ENCODE results near the gene STX8.
A peak's percentile ranks its signal among the peaks of the same experiment; 100 is the strongest.
"Not testable (repeated sequence)": the region's sequence is repeated elsewhere in the genome, so short reads cannot be mapped to it uniquely, and the experiment has no call there.

Gene STX8, protein sequence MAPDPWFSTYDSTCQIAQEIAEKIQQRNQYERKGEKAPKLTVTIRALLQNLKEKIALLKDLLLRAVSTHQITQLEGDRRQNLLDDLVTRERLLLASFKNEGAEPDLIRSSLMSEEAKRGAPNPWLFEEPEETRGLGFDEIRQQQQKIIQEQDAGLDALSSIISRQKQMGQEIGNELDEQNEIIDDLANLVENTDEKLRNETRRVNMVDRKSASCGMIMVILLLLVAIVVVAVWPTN

GRCh38 chr17:9575381-9576101, at the start of gene STX8:
Gene STX8, minus strand, starts transcription at chr17:9575820. Its CDS starts 12 bp downstream, at chr17:9575808.
- DNase-seq (ENCODE audit: low read depth) = peak; percentile 75

GRCh38 chr17:9622961-9623360, 47.3 kb upstream of the STX8 start:
- no peak for DNase-seq (ENCODE audit: low read depth)

- DNase-seq (ENCODE audit: low read depth) = no peak
These were observed 39.9 kb upstream of the STX8 start for GRCh38 chr17:9615486-9615885.

DNA sequence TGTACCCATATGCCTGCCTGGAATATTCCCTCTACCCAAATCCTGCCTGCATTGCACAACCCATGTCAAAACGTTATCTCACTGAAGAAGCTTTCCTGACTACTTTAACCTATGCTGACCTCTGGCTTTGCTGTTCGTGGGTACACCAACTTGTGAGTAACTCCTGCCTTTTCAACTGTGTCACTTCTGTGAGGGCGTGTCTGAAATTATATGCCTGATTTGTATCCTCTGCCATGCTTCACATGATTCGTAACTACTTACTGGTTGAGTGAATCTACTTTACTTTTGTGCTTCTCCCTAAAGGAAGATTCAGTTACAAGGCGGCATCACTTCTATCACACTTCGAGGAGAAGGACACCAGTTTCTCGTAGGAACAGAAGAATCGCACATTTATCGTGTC, 36.4 kb upstream of the STX8 start:
- DNase-seq (ENCODE audit: low read depth) = no peak

DNA sequence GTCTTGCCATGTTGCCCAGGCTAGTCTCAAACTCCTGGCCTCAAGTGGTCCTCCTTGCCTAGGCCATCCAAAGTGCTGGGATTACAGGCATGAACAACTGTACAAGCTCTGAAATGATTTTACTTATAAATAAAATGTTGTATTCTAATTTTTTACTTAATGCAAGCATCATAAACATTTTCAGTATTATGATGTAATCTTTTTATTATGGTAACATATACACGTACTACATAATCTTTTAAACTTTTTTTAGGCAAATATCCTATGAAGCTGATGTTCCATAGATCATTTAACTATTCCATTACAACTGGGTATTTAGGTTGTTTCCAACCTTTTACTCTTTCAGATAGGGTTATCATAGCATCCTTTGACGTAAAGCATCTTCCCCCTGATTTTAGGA, 35.9 kb upstream of the STX8 start:
- DNase-seq (ENCODE audit: low read depth) = no peak

DNA sequence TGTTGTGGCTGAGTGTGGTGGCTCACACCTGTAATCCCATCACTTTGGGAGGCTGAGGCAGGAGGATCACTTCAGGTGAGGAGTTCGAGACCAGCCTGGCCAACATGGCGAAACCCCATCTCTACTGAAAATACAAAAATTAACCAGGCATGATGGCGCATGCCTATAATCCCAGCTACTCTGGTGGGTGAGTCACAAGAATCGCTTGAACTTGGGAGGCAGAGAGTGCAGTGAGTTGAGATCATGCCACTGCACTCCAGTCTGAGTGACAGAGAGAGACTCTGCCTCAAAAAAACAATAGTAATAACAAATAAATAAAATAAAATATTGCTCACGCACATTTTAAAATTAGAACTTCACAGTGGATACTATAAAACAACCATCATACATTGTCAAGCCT, 31.4 kb upstream of the STX8 start:
- not testable (repeated sequence) for DNase-seq (ENCODE audit: low read depth)

DNA sequence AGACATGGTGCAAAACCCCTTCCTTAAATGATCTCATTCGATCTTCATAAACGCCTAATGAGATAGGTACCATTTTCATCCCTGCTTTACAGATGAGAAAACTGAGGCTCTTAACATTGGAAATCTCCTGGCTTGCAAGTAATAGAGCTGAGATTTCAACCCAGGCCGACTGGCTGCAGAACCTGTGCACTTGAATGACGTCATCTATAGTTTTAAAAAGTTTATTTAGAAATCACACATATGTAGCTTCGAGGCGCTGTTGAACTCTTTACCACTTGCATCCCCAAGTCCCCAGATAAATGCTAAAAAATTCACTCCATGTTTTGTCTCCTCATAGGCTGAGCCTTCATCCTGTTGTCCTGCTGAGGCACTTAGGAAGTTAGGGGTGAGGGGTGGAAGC, 30.8 kb upstream of the STX8 start:
- DNase-seq (ENCODE audit: low read depth) = no peak

- DNase-seq (ENCODE audit: low read depth) = not testable (repeated sequence)
These were observed 29.0 kb upstream of the STX8 start for GRCh38 chr17:9604583-9604982.

DNA sequence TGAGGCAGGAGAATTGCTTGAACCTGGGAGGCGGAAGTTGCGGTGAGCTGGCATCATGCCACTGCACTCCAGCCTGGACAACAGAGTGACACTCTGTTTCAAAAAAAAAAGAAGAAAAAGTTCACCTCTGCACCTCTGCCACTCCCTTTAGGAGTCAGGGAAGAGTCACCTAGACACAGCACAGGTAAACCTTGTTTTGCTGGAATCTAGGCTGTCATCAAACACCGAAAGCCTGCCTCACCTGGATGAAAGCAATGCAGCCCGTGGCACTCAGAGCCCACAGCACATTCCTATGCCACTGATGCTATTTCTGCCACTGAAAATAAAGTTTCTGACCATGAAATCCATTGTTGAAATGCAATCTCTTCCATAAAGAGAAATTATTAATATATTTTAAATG, 23.0 kb upstream of the STX8 start:
- DNase-seq (ENCODE audit: low read depth) = no peak

- DNase-seq (ENCODE audit: low read depth) = not testable (repeated sequence)
These were observed 22.0 kb upstream of the STX8 start for GRCh38 chr17:9597638-9598037.

- no peak for DNase-seq (ENCODE audit: low read depth)
These were observed 18.4 kb upstream of the STX8 start for GRCh38 chr17:9594065-9594464.

DNA sequence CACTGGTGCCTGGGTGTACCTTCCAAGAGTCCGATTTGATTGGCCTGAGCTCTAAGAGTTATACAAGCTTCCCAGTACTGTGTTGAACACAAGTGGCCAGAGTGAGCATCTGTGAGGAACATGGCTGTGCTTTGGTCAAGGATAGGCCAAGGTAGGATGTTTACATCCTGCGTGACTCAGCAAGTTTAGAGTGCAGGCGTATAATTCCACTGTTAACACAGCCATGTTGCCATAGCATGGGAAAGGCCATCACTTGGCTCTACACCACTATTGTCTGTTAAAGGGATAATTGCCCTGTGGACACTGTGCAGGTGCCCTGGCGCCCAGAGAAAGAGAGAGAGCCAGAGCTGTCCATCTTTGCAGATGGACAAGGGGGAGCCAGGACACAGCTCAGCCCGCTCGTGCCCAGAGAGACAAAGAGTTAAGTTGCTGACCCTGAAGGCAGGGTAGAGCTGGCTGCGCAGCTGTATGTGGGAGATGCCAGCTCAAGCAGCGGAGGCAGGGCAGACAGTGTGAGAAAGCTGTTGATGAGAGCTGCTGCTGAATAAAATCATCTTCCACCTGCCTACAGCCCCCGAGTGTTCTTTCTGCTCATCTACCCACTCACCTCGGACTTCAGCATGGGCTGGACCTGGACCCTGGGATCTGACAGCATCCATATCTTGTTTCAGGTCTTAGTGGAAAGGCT, 12.5 kb upstream of the STX8 start:
- no peak for DNase-seq (ENCODE audit: low read depth)

DNA sequence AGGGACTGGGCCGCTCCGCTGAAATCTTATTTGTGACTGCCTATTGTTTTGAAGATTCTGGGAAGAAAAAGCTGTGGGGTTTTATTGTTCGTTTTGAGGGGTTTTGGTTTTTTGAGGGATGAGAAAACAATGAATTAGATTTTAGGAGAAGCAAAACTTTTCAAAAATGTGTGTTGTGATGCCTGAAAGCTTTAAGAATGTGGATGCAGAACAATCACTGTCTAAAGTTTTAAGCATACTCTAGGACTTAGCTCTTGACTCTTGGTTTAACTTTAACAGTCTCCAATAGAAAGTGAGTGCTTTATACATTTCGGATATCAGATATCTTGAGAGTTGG, 1.7 kb upstream of the STX8 start:
- no peak for DNase-seq (ENCODE audit: low read depth)

DNA sequence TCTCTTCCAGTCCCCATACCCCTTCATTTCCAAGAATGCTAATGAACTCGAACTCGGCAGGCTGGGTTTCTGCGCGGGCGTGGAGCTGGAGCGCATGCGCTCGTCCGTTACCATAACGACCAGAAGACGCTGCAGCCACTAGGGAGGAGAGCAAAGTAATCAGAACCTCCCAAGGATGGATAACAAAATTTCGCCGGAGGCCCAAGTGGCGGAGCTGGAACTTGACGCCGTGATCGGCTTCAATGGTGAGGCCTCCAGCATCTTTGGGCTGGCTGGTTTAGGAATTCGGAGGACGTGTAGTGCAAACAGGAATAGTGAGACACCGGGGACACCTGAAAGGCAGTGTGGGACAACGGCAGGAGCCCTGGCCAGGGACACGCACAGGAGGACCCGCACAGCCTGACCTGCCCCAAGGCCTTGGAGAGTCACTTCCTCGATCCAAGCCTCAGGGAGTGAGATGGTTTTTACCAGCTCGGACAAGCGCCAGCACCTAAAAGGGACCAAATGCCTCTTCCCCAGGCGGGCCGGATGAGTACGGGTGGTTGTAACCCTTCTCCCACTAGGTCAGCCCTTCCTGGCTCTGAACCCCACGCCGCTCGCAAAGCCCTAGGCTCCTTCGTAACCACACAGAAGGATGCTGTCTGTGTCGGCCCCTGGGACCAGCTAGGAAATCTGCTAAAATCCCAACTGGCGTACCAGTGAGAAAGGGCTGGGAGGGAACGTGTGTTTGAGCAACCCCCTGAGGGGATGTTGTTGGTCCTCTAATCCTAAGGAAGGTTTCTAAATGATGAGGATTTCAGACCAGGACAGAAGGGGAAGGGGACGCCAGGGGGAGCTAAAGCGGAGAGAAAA, 1.1 kb upstream of the STX8 start, which contains the start of gene CFAP52:
TSS of gene CFAP52 (plus strand) at position 122 of the 852 bp plus-strand sequence. CDS start at position 176, 54 bp downstream.
- DNase-seq (ENCODE audit: low read depth) = peak; percentile 74

GRCh38 chr17:9571201-9571600, 4.4 kb downstream of the STX8 start:
- no peak for DNase-seq (ENCODE audit: low read depth)

GRCh38 chr17:9568957-9569588, 6.5 kb downstream of the STX8 start:
- DNase-seq (ENCODE audit: low read depth) = no peak

- no peak for DNase-seq (ENCODE audit: low read depth)
These were observed 7.6 kb downstream of the STX8 start for GRCh38 chr17:9568004-9568403.

GRCh38 chr17:9566739-9567138, 8.9 kb downstream of the STX8 start:
- not testable (repeated sequence) for DNase-seq (ENCODE audit: low read depth)

DNA sequence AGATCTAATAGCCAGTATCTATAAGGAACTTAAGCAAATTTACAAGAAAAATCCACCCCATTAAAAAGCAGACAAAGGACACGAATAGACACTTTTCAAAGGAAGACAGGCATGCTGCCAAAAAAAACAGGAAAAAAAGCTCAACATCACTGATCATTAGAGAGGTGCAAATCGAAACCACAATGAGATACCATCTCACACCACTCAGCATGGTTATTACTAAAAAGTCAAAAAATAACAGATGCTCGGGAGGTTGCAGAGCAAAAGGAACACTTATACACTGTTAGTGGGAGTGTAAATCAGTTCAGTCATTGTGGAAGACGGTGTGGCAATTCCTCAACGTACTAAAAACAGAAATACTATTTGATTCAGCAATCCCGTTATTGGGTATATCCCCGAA, 9.6 kb downstream of the STX8 start:
- no peak for DNase-seq (ENCODE audit: low read depth)

DNA sequence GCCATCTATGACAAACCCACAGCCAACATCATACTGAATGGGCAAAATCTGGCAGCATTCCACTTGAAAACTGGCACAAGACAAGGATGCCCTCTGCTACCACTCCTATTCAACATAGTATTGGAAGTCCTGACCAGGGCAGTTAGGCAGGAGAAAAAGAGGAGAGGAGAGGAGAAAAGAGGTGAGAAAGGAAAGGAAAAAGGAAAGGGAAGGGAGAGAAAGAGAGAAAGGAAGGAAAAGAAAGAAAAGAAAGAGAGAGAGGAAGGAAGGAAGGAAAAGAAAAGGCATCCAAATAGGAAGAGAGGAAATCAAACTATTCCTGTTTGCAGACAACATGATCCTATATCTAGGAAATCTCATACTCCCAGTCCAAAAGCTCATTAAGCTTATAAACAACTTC, 11.5 kb downstream of the STX8 start:
- no peak for DNase-seq (ENCODE audit: low read depth)

GRCh38 chr17:9557857-9558256, 17.8 kb downstream of the STX8 start:
- no peak for DNase-seq (ENCODE audit: low read depth)
